Embryonic facial prominence (tissue), 1 donor: Measurements from ENCODE around the gene RPL3.
"Not testable (repeated sequence)": the region's sequence is repeated elsewhere in the genome, so short reads cannot be mapped to it uniquely, and the experiment has no call there.

Experiments used
- DNase-seq: peaks from one replicate; pipeline ENCODE4 v3.0.0-alpha.2; 2016; ENCODE audit errors: extremely low spot score

Gene RPL3

DNA sequence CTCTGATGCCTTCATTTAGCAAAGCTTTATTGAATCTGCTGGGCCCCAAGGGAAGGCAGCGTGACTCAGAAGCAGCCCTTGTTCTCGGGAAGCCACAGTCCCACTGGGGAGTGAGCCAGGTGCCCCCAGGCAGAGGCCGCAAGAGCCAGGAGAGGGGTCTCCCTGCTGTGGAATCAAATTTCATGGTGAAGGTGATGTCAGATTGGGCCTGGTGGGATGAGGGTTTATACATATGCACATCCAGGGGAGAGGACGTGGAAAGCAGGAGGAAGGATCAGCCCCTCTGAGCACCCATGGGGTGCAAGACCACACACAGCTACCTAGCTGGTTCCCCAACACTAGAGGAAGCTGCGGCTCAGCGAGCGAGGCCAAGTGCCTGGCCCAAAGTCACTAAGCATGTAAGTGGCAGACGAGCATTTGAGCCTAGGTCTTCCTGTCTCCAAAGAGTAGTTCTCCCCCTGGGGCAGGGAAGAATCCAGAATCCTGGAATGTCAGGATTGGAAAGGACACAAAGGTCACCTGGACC is 32.3 kb upstream of the RPL3 start:
- no peak for DNase-seq

DNA sequence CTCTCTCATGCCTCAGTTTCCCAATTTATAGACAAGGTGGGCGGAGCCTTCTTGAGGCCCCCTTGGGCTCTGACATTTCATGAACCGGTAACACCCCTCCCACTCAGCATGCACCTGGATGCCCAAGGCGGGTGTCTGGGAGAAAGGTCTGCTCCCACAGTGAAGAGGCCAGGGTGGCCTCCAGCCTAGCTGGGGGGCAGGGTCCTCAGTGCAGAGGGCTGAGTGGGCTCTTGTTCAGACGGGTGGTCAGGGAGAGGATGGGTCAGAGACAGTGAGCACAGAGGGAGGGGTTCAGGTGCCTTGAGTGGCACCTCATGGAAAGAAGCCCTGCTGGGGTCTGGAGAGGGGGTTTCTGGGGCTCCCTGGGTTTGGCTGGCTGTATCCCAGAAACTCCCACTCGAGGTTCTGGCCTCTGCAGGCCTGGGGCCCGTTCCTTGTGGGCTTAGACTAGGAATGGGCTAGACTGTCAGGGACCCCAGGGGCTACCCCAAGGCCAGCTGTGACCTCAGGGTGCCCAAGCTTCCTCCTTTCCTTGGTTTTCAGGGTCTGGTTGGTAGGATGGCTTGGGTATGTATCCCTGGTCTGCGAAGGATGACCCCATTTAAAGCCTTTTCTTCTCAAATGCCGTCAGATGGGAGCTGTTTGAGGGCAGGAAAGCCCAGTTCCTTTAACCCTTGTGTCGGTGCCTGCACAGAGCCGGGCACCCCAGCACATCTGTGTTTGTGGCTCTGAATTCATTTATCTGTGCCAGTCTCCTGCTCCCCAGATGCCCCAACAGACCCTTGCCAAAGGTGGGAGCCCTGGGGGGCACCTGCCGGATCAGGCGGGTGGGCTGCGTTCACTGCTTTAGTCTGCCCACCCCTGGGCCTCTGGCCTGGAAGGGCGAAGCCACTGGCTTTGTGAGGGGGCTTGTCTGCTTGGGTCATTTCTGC is 31.6 kb upstream of the RPL3 start:
- no peak for DNase-seq

DNA sequence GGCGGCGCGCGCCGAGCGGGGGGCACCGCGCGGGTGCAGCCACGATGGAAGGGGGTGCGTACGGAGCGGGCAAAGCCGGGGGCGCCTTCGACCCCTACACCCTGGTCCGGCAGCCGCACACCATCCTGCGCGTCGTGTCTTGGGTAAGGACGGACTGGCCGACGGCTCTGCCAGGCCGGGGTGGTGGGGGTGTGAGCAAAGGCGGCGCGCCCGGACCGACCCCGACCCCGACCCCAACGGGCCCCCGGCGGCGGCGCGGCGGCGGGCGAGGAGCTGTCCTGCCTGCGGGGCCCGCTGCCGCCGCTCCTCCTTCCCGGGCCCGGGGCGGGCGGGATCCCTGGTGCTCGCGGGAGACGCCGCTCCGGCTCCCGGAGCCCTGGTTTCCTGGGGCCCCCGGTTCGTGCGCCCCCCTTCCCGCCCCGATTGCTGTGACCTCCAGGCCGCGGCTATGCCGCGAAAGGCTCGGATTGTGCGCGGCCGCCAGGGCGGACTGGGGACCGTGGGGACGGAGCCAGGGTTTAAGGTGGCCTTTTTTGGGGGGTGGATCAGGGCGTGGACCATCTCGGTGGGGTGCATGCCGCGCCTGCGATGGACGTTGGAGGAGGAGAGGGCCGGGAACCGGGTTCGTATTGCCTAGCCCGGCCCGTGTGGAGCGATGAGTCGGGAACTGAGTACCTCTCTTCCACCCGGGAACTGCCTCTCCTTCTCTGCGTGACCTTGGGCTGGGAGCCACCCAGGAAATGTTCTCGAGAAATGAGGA is 30.7 kb upstream of the RPL3 start, which contains the start of gene SYNGR1:
Gene SYNGR1, plus strand, starts transcription at position 25 of the 760 bp plus-strand sequence. Its CDS starts 20 bp downstream, at position 45.
- no peak for DNase-seq

DNA sequence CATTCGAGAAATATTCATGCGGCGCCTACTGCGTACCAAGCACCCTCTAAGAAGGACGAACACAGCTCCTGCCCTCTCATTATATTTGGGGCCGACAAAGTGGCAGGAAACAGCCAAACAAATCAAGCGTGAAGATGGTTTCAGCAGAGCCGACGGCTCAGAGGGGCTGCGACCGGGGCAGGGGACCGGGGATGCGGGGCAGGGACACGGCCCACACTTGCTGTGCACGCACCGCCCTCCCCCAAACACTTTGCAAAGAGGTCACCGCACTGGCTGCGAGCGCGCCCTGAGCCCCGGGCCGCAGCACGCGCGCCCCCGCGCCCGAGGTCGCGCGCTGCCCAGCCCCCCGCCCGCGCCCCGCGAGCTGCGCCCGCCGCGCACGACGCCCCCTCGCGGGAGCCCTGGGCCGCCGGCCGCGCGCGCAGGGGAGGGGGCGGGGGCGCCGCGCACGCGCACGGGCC is 30.1 kb upstream of the RPL3 start:
- DNase-seq = no peak

- DNase-seq = no peak
Measured at GRCh38 chr22:39348909-39349505, 29.6 kb upstream of the RPL3 start.

DNA sequence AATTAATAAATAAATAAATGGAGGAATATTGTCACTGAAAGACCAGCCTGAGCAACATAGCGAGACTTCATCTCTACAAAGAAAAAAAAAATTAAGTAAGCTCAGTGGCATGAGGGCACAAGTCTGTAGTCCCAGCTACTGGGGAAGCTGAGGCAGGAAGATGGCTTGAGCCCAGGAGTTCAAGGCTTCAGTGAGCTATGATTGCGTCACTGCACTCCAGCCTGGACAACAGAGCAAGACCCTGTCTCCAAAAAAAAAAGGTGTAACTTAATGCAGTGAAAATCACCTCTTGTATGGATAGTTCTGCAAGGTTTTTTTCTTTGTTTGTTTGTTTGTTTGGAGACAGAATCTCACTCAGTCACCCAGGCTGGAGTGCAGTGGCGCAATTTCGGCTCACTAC is 25.8 kb upstream of the RPL3 start:
- no peak for DNase-seq

DNA sequence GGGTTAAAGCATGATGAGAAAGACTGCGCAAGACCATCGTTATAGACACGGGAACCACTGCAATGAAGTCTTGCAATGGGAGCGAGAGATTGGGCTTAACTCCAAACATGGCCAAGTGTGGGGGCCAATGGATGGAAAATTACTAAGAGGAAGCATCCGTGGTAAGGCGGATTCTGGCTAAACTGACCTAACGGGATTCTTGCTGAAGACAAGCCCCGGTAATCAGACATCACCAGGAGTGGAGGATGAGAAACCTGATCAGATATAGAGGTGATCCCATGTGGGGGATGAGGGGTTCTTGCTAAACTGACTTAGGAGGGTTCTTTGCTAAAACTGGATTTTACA is 24.6 kb upstream of the RPL3 start:
- no peak for DNase-seq

DNA sequence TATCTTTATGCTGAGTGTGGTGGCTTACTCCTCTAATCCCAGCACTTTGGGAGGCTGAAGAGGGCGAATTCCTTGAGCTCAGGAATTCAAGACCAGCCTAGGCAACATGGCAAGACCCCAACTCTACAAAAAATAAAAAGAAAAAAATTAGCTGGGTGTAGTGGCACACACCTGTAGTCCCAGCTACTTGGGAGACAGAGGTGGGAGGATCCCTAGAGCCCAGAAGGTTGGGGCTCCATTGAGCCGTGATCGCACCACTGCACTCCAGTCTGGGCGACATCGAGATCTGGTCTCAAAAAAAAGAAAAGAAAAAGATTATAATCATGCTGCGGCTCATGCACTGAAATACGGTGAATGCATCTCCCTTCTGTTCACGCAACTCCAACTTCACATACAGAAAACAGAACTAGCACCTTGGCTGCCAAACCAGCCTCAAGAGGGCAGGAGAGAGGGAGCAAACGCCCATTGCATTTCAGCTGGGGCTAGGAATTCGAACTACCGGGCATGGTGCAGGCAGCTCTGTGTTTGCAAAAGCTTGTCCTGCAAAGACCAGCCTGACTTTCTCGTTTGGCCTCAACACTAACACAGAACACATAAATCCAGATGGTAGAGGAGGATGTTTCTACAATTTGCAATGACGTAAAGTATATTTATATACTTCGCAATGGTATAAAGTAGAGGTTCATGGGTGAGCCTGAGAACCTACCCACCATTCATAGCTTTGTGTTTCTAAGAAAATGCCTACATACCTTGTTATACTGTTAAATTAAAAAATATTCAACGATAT is 24.0 kb upstream of the RPL3 start:
- no peak for DNase-seq

GRCh38 chr22:39341179-39341578 is 21.8 kb upstream of the RPL3 start:
- DNase-seq = no peak

DNA sequence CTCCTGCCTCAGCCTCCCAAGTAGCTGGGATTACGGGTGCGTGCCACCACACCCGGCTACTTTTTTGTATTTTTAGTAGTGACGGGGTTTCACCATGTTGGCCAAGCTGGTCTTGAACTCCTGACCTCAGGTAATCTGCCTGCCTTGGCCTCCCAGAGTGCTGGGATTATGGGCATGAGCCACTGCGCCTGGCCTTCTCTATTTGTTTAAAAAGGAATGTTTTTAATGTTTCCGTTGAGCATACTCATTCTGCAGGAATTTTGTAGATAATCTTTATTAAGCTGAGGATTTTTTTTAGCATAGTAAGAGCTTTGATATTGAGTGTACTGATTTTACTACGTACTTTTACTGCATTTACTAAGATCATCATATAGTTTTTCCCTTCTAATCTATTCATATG is 20.4 kb upstream of the RPL3 start:
- DNase-seq = not testable (repeated sequence)

- no peak for DNase-seq
Measured at GRCh38 chr22:39336411-39336810, 17.0 kb upstream of the RPL3 start.

DNA sequence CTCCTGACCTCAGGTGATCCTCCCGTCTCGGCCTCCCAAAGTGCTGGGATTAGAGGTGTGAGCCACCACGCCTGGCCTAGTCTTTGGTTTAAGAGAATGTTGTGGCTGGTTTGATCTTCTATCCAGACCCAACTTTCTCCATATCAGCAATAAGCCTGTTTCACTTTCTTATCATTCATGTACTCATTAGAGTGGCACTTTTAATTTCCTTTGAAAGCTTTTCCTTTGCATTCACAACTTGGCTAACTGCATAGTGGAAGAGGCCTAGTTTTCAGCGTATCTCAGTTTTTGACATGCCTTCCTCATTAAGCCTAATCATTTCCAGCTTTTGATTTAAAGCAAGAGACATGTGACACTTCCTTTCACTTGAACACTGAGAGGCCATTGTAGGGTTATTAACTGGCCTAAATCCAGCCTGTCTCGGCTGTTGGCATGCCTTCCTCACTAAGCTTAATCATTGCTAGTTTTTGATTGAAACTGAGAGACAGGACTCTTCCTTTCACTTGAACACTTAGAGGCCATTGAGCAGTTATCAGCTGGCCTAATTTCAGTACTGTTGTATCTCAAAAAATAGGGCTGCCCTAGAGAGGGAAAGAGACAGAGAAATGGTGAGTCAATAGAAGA is 13.1 kb upstream of the RPL3 start:
- peak; percentile 56 for DNase-seq

GRCh38 chr22:39330553-39330952 is 11.1 kb upstream of the RPL3 start:
- not testable (repeated sequence) for DNase-seq

- DNase-seq = no peak
Measured at GRCh38 chr22:39327995-39328754, 8.8 kb upstream of the RPL3 start.

GRCh38 chr22:39325392-39325932 is 6.0 kb upstream of the RPL3 start:
- no peak for DNase-seq

GRCh38 chr22:39320616-39321029 is 1.2 kb upstream of the RPL3 start:
- DNase-seq = not testable (repeated sequence)

GRCh38 chr22:39318507-39319283 is 728 bp downstream of the RPL3 start:
- no peak for DNase-seq

- no peak for DNase-seq
Measured at GRCh38 chr22:39317775-39318506, 1.5 kb downstream of the RPL3 start.
